GM12891 (cell line): ENCODE measurements around the gene ADIPOR2.

Experiments used
- PAX5 ChIP-seq: IDR thresholded peaks from 2 replicates; pipeline ENCODE4 v1.6.1; 2011; ENCODE audit warnings: low read length, moderate library complexity, mild to moderate bottlenecking; ENCODE audit not compliant: insufficient read depth, severe bottlenecking
- POLR2A ChIP-seq: IDR thresholded peaks from 2 replicates; pipeline ENCODE4 v1.6.1; 2011; ENCODE audit warnings: low read depth, low read length, control low read depth
- POLR2AphosphoS5 ChIP-seq: IDR thresholded peaks from 2 replicates; pipeline ENCODE4 v1.6.1; 2011; ENCODE audit warnings: low read depth, low read length, control low read depth
- POU2F2 ChIP-seq: IDR thresholded peaks from 2 replicates; pipeline ENCODE4 v1.6.1; 2011; ENCODE audit warnings: low read depth, mild to moderate bottlenecking, control low read depth, low read length, moderate library complexity
- SPI1 ChIP-seq: IDR thresholded peaks from 2 replicates; pipeline ENCODE4 v1.6.1; 2011; ENCODE audit warnings: low read depth, low read length, control low read depth
- TAF1 ChIP-seq: IDR thresholded peaks from 2 replicates; pipeline ENCODE4 v1.6.1; 2011; ENCODE audit warnings: low read depth, low read length, control low read depth

DNA sequence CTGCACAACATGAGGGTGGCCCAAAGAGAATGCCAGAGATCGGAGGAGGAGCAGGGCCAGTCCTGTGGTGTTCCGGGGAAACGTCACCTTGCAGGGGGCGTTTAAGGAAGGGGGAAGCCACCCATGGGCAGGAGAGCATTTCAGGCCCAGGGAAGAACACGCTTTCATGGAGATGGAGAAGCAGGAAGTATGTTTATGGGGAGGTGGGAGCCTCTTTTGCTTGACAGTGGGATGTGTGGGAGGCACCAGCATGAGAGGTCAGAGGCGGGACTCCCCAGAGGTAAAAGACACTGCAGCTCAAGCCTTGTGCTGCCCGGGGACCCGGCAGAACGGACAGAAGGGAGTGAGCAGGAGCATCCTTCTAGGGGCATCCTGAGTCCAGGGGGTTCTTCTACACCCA is 128.2 kb downstream of the ADIPOR2 start:
- TF ChIP-seq POLR2A (no peak), TAF1 (no peak), PAX5 (no peak), POLR2AphosphoS5 (no peak), POU2F2 (no peak), SPI1 (no peak)
